T follicular helper cell (primary cell): Measurements from ENCODE around the gene HBZ.
"Not testable (repeated sequence)": the region's sequence is repeated elsewhere in the genome, so short reads cannot be mapped to it uniquely, and the experiment has no call there.

Experiments used
- DNase-seq: peaks from one replicate; pipeline ENCODE4 v3.0.0-alpha.2; 2020; ENCODE audit warnings: low read depth

Gene HBZ

DNA sequence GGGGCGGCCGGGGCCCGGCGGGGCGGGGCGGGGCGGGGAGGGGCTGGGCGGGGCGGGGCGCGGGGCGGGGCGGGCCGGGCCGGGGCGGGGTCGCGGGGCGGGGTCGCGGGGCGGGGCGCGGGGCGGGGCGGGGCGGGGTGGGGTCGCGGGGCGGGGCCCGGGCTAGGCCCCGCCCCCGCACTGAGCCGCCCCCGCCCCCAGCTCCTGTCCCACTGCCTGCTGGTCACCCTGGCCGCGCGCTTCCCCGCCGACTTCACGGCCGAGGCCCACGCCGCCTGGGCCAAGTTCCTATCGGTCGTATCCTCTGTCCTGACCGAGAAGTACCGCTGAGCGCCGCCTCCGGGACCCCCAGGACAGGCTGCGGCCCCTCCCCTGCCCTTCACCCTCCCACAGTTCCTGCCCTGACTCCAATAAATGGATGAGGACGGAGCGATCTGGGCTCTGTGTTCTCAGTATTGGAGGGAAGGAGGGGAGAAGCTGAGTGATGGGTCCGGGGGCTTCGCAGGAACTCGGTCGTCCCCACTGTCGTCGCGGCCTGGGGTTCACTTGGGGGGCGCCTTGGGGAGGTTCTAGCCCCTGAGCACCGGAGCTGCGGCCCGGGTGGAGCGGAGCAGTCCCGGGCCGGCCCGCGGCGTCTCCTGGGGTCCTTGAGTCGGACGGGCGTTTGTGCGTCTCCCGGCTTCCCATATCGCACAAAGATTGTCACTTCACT is 12.5 kb downstream of the HBZ start:
- no peak for DNase-seq

DNA sequence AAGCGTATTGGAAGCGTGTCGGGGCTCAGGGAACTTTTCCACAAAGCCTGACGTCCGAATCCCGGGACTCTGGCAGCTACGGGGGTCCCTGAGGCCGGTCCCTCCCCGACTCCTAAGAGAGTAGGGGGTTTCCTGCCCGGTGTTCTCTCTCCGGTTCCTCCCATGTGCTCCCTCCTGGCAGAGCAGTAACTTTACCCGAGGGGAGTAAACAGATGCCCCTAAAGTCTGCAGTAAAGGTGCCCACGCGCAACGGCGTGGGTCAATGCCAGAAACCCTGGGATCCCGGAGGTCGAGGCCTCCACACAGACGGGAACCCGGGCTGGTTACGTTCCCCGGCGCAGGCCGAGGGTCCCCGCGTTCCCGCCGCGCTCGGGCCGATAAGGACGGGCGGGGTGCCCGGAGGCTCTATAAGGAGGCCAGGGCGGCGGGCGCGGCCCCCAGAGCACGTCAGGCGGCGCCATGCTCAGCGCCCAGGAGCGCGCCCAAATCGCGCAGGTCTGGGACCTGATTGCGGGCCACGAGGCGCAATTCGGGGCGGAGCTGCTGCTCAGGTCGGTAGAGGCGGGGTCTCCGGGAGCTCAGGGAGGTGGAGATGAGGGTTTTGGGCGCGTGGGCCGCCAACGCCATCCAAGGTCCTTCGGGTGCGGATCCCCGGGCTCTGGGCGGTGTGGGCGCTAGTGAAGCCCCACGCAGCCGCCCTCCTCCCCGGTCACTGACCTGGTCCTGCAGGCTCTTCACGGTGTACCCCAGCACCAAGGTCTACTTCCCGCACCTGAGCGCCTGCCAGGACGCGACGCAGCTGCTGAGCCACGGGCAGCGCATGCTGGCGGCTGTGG is 13.3 kb downstream of the HBZ start, which contains the start of gene HBM:
HBM (plus strand) TSS at position 440 of the 836 bp plus-strand sequence; CDS start at position 460, 20 bp downstream.
- DNase-seq = no peak

DNA sequence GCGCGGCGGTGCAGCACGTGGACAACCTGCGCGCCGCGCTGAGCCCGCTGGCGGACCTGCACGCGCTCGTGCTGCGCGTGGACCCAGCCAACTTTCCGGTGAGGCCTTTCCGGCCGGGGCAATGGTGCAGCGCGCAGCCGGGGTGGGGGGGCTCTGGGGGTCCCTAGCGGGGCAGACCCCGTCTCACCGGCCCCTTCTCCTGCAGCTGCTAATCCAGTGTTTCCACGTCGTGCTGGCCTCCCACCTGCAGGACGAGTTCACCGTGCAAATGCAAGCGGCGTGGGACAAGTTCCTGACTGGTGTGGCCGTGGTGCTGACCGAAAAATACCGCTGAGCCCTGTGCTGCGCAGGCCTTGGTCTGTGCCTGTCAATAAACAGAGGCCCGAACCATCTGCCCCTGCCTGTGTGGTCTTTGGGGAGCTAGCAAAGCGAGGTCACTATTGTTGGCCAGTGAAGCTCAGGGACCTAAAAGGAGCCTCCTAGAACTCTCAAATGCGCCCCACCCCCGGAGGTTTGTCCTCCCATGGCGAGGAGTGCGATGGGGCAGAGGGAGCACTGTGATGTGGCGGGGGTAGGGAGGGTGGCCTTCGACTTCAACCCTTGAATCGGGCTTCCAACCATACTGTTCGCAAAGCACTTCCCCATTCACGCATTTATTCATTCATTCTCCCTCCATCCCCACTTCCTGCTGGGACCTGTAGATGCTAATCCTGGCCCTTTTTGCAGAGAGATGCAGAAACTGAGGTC is 14.1 kb downstream of the HBZ start:
- DNase-seq = no peak

DNA sequence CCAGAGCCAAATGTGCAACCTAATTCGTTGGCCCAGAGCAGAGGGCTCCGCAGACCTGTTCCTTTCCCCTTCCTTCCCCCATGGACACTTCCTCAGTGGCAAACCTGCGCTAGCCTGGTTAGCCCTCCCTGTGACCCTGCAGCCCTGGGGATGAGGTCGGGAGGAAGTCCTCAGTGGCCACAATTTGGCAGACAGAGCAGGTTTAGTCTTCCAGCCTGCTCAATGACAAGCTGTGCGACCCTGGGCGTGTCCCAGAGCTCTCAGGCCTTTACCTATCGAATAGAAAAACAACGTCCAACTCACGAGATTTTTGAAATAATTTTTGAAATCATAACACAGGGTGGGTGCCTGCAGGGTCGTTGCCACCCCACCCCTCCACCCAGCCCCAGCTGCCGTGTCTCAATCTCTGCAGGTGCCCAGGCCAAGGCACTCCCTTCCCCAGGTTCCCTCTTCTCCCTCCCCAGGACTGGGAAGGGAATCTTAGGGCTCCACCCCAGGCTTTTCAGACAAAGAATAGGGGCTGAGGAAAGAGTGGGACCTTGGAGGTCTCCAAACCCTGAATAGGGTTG is 14.8 kb downstream of the HBZ start:
- DNase-seq = no peak

DNA sequence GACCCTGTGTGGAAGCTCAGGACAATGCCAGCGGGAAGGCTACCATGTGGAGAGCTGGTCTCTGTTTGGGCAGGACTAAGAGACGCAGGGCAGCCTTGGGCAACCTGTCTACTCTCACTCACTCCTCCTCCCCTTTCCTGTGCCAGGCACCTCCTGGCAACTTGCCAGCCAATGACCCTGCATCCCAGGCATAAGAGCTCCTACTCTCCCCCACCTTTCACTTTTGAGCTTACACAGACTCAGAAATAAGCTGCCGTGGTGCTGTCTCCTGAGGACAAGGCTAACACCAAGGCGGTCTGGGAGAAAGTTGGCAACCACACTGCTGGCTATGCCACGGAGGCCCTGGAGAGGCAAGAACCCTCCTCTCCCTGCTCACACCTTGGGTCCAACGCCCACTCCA is 16.0 kb downstream of the HBZ start:
- DNase-seq = no peak

DNA sequence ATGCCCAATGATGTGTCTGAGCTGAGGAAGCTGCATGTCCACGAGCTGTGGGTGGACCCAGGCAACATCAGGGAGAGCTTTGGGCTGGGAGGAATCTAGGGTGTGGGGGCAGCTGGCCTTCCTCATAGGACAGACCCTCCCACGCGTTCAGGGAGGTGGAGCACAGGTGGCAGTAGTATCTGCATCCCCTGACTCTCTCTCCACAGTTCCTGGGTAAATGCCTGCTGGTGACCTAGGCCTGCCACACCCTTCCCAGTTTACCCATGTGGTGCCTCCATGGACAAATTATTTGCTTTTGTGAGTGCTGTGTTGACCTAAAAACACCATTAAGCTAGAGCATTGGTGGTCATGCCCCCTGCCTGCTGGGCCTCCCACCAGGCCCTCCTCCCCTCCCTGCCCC is 16.6 kb downstream of the HBZ start:
- DNase-seq = no peak

DNA sequence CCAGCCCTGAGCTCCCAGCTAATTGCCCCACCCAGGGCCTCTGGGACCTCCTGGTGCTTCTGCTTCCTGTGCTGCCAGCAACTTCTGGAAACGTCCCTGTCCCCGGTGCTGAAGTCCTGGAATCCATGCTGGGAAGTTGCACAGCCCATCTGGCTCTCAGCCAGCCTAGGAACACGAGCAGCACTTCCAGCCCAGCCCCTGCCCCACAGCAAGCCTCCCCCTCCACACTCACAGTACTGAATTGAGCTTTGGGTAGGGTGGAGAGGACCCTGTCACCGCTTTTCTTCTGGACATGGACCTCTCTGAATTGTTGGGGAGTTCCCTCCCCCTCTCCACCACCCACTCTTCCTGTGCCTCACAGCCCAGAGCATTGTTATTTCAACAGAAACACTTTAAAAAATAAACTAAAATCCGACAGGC is 17.7 kb downstream of the HBZ start:
- not testable (repeated sequence) for DNase-seq

DNA sequence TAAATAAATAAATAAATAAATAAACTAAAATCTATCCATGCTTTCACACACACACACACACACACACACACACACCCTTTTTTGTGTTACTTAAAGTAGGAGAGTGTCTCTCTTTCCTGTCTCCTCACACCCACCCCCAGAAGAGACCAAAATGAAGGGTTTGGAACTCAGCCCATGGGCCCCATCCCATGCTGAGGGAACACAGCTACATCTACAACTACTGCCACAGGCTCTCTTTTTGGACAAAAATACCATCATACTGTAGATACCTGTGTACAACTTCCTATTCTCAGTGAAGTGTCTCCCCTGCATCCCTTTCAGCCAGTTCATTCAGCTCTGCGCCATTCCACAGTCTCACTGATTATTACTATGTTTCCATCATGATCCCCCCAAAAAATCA is 18.3 kb downstream of the HBZ start:
- DNase-seq = no peak

DNA sequence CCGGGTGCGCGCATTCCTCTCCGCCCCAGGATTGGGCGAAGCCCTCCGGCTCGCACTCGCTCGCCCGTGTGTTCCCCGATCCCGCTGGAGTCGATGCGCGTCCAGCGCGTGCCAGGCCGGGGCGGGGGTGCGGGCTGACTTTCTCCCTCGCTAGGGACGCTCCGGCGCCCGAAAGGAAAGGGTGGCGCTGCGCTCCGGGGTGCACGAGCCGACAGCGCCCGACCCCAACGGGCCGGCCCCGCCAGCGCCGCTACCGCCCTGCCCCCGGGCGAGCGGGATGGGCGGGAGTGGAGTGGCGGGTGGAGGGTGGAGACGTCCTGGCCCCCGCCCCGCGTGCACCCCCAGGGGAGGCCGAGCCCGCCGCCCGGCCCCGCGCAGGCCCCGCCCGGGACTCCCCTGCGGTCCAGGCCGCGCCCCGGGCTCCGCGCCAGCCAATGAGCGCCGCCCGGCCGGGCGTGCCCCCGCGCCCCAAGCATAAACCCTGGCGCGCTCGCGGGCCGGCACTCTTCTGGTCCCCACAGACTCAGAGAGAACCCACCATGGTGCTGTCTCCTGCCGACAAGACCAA is 20.0 kb downstream of the HBZ start, which contains the start of gene HBA2:
HBA2 (plus strand) TSS at position 503 of the 568 bp plus-strand sequence; CDS start at position 540, 37 bp downstream.
- not testable (repeated sequence) for DNase-seq

DNA sequence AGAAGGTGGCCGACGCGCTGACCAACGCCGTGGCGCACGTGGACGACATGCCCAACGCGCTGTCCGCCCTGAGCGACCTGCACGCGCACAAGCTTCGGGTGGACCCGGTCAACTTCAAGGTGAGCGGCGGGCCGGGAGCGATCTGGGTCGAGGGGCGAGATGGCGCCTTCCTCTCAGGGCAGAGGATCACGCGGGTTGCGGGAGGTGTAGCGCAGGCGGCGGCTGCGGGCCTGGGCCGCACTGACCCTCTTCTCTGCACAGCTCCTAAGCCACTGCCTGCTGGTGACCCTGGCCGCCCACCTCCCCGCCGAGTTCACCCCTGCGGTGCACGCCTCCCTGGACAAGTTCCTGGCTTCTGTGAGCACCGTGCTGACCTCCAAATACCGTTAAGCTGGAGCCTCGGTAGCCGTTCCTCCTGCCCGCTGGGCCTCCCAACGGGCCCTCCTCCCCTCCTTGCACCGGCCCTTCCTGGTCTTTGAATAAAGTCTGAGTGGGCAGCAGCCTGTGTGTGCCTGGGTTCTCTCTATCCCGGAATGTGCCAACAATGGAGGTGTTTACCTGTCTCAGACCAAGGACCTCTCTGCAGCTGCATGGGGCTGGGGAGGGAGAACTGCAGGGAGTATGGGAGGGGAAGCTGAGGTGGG is 20.9 kb downstream of the HBZ start:
- not testable (repeated sequence) for DNase-seq

DNA sequence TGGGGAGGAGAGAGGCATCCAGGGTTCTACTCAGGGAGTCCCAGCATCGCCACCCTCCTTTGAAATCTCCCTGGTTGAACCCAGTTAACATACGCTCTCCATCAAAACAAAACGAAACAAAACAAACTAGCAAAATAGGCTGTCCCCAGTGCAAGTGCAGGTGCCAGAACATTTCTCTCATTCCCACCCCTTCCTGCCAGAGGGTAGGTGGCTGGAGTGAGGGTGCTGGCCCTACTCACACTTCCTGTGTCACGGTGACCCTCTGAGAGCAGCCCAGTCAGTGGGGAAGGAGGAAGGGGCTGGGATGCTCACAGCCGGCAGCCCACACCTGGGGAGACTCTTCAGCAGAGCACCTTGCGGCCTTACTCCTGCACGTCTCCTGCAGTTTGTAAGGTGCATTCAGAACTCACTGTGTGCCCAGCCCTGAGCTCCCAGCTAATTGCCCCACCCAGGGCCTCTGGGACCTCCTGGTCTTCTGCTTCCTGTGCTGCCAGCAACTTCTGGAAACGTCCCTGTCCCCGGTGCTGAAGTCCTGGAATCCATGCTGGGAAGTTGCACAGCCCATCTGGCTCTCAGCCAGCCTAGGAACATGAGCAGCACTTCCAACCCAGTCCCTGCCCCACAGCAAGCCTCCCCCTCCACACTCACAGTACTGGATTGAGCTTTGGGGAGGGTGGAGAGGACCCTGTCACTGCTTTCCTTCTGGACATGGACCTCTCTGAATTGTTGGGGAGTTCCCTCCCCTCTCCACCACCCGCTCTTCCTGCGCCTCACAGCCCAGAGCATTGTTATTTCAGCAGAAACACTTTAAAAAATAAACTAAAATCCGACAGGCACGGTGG is 21.7 kb downstream of the HBZ start:
- not testable (repeated sequence) for DNase-seq

DNA sequence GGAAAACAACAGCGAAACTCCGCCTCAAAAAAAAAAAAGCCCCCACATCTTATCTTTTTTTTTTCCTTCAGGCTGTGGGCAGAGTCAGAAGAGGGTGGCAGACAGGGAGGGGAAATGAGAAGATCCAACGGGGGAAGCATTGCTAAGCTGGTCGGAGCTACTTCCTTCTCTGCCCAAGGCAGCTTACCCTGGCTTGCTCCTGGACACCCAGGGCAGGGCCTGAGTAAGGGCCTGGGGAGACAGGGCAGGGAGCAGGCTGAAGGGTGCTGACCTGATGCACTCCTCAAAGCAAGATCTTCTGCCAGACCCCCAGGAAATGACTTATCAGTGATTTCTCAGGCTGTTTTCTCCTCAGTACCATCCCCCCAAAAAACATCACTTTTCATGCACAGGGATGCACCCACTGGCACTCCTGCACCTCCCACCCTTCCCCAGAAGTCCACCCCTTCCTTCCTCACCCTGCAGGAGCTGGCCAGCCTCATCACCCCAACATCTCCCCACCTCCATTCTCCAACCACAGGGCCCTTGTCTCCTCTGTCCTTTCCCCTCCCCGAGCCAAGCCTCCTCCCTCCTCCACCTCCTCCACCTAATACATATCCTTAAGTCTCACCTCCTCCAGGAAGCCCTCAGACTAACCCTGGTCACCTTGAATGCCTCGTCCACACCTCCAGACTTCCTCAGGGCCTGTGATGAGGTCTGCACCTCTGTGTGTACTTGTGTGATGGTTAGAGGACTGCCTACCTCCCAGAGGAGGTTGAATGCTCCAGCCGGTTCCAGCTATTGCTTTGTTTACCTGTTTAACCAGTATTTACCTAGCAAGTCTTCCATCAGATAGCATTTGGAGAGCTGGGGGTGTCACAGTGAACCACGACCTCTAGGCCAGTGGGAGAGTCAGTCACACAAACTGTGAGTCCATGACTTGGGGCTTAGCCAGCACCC is 22.8 kb downstream of the HBZ start:
- DNase-seq = no peak

DNA sequence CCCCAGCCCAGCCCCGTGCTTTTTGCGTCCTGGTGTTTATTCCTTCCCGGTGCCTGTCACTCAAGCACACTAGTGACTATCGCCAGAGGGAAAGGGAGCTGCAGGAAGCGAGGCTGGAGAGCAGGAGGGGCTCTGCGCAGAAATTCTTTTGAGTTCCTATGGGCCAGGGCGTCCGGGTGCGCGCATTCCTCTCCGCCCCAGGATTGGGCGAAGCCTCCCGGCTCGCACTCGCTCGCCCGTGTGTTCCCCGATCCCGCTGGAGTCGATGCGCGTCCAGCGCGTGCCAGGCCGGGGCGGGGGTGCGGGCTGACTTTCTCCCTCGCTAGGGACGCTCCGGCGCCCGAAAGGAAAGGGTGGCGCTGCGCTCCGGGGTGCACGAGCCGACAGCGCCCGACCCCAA is 23.6 kb downstream of the HBZ start:
- DNase-seq = not testable (repeated sequence)

DNA sequence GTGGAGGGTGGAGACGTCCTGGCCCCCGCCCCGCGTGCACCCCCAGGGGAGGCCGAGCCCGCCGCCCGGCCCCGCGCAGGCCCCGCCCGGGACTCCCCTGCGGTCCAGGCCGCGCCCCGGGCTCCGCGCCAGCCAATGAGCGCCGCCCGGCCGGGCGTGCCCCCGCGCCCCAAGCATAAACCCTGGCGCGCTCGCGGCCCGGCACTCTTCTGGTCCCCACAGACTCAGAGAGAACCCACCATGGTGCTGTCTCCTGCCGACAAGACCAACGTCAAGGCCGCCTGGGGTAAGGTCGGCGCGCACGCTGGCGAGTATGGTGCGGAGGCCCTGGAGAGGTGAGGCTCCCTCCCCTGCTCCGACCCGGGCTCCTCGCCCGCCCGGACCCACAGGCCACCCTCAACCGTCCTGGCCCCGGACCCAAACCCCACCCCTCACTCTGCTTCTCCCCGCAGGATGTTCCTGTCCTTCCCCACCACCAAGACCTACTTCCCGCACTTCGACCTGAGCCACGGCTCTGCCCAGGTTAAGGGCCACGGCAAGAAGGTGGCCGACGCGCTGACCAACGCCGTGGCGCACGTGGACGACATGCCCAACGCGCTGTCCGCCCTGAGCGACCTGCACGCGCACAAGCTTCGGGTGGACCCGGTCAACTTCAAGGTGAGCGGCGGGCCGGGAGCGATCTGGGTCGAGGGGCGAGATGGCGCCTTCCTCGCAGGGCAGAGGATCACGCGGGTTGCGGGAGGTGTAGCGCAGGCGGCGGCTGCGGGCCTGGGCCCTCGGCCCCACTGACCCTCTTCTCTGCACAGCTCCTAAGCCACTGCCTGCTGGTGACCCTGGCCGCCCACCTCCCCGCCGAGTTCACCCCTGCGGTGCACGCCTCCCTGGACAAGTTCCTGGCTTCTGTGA is 24.3 kb downstream of the HBZ start, which contains the start of gene HBA1:
HBA1 (plus strand) TSS at position 204 of the 906 bp plus-strand sequence; CDS start at position 241, 37 bp downstream.
- DNase-seq = not testable (repeated sequence)

DNA sequence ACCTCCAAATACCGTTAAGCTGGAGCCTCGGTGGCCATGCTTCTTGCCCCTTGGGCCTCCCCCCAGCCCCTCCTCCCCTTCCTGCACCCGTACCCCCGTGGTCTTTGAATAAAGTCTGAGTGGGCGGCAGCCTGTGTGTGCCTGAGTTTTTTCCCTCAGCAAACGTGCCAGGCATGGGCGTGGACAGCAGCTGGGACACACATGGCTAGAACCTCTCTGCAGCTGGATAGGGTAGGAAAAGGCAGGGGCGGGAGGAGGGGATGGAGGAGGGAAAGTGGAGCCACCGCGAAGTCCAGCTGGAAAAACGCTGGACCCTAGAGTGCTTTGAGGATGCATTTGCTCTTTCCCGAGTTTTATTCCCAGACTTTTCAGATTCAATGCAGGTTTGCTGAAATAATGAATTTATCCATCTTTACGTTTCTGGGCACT is 25.0 kb downstream of the HBZ start:
- no peak for DNase-seq

DNA sequence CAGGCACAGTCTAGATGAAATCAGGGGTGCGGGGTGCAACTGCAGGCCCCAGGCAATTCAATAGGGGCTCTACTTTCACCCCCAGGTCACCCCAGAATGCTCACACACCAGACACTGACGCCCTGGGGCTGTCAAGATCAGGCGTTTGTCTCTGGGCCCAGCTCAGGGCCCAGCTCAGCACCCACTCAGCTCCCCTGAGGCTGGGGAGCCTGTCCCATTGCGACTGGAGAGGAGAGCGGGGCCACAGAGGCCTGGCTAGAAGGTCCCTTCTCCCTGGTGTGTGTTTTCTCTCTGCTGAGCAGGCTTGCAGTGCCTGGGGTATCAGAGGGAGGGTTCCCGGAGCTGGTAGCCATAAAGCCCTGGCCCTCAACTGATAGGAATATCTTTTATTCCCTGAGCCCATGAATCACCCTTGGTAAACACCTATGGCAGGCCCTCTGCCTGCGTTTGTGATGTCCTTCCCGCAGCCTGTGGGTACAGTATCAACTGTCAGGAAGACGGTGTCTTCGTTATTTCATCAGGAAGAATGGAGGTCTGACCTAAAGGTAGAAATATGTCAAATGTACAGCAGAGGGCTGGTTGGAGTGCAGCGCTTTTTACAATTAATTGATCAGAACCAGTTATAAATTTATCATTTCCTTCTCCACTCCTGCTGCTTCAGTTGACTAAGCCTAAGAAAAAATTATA is 25.7 kb downstream of the HBZ start:
- DNase-seq = no peak

DNA sequence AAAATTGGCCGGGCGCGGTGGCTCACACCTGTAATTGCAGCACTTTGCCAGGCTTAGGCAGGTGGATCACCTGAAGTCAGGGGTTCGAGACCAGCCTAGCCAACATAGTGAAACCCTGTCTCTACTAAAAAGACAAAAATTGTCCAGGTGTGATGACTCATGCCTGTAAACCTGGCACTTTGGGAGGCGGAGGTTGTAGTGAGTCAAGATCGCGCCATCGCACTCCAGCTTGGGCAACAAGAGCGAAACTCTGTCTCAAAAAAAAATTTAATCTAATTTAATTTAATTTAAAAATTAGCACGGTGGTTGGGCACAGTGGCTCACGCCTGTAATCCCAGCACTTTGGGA is 26.2 kb downstream of the HBZ start:
- no peak for DNase-seq
